NCI-H187 treated with DMSO at 0.1 percent for 48 hours (cell line): ENCODE measurements around the gene TOP2A.

Experiments used
- DNase-seq: peaks from one replicate; lab custom pipeline; 2025; lab: John Stamatoyannopoulos, UW

TOP2A gene

GRCh38 chr17:40345161-40345993 lies 72.3 kb downstream of the TOP2A start:
- no peak for DNase-seq

- DNase-seq, result no peak
These were observed 73.1 kb downstream of the TOP2A start for GRCh38 chr17:40344421-40345160.

- no peak for DNase-seq
These were observed 74.2 kb downstream of the TOP2A start for GRCh38 chr17:40343219-40344119.

- no peak for DNase-seq
These were observed 75.0 kb downstream of the TOP2A start for GRCh38 chr17:40342504-40343218.

GRCh38 chr17:40341808-40342503 lies 75.7 kb downstream of the TOP2A start:
- no peak for DNase-seq

GRCh38 chr17:40340880-40341807 lies 76.6 kb downstream of the TOP2A start:
- no peak for DNase-seq

GRCh38 chr17:40340327-40340726 lies 77.4 kb downstream of the TOP2A start:
- no peak for DNase-seq

- no peak for DNase-seq
These were observed 78.6 kb downstream of the TOP2A start for GRCh38 chr17:40338941-40339649.
